Activated CD4-positive, alpha-beta memory T cell treated with anti-CD3 and anti-CD28 coated beads, Interleukin-2, amount 10 ng/mL, durations not matched to agents 7 days and 5 days (primary cell): ENCODE measurements around the gene INPP5A. TPM values are rescaled to one million over a fixed set of nuclear protein-coding genes. Genes with fewer than 3 reads are reported as not detected.

Source experiments
- CTCF ChIA-PET: fragments of 350-600 bp; sonication (Branson Sonifier 250); formaldehyde crosslinking; loops from one replicate; lab custom pipeline; 2021; ENCODE audit warnings: antibody characterized with exemption, inconsistent platforms; lab: Charles Lee
- POLR2A ChIA-PET: fragments of 350-600 bp; sonication (Branson Sonifier 250); formaldehyde crosslinking; loops from one replicate; lab custom pipeline; 2021; ENCODE audit warnings: antibody characterized with exemption; lab: Charles Lee
- DNase-seq: peaks from one replicate; pipeline ENCODE4 v3.0.0-alpha.2; 2020
- H3K27ac Mint-ChIP-seq: one replicate; pipeline ENCODE4 v1.8.0; 2021; ENCODE audit warnings: mild to moderate bottlenecking, mixed read lengths
- H3K27me3 Mint-ChIP-seq: one replicate; pipeline ENCODE4 v1.8.0; 2021; ENCODE audit warnings: mixed read lengths
- H3K36me3 Mint-ChIP-seq: one replicate; pipeline ENCODE4 v1.8.0; 2021; ENCODE audit warnings: low read depth, mixed read lengths
- H3K4me1 Mint-ChIP-seq: one replicate; pipeline ENCODE4 v1.8.0; 2021; ENCODE audit warnings: mixed read lengths
- H3K4me3 Mint-ChIP-seq: one replicate; pipeline ENCODE4 v1.8.0; 2021; ENCODE audit warnings: mild to moderate bottlenecking, mixed read lengths
- H3K9me3 Mint-ChIP-seq: one replicate; pipeline ENCODE4 v1.8.0; 2021; ENCODE audit warnings: mixed read lengths
- total RNA-seq, 2 experiments: library from RNA; stranded (reverse); gene quantifications; one replicate each; pipeline ENCODE4 v1.2.3, GENCODE V29; 2021

INPP5A gene
- total RNA-seq, 2 experiments from 2014 or later: 9.3 to 9.5 TPM

DNA sequence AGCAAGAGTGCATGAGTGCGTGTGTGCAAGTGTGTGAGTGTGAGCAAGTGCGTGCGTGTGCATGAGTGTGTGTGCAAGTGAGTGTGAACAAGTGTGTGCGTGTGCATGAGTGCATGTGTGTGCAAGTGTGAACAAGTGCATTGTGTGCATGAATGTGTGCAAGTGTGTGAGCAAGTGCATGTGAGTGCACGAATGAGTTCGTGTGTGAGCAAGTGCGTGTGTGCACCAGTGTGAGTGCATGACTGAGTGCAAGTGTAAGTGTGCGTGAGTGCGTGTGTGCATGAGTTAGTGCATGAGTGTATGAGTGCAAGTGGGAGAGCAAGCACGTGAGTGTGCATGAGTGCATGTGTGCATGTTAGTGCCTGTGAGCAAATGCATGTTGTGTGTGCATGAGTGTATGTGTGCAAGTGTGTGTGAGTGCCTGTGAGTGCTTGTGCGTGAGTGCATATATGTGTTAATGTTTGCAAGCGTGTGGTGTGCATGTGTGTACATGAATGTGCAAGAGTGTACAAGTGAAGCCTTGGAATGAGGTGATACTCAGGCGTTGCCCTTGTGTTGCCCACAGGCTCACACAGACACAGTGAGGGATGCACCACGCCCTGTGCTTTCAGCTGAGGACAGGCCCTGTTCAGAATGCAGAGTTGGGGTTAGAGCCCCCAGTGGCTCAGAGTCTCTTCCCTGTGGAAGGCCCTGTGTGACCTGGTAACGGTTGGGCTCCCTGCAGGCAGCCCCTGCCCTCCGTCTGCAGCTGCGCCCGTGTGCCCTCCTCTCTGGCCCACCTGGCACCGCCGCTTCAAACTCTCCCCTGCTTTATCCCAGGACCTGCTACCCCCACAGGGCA lies 151.2 kb downstream of the INPP5A start:
- peaks cover 13% of the 10 kb centered on the region for H3K4me1 Mint-ChIP-seq
- no peak for DNase-seq
- peaks cover 2% of the 10 kb centered on the region for H3K36me3 Mint-ChIP-seq
- no peaks in the 10 kb centered on the region for H3K27me3 Mint-ChIP-seq
- ChIA-PET POLR2A (no interaction called here), CTCF (no interaction called here)
- H3K9me3 Mint-ChIP-seq: peaks cover 7% of the 10 kb centered on the region
- H3K4me3 Mint-ChIP-seq: no peak overlapping the region
- H3K27ac Mint-ChIP-seq: no peak overlapping the region

DNA sequence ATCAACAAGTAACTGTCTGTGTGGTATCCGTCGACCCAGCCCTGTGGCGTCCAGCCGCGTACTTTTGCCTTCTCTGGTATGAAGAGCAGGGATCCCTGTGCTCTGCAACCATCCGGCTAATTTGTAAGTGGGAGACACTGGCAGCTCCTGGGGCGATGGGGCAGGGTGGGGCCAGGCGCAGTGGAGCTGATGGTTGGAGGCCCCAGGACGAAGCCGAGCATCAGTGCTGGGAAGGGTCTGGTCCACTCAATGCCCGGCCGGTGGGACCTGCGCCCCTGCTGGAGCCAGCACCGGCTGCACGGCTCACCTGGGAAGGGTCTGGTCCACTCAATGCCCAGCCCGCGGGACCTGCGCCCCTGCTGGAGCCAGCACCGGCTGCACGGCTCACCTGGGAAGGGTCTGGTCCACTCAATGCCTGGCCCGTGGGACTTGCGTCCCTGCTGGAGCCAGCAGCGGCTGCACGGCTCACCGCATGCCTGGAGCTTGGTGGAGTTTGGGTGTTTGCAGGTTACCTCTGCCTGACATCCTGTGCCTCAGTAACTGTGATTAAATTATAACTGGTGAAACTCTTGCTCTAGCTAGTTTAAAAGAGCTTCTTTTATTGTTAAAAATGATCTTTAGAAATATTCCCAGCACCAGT lies 152.3 kb downstream of the INPP5A start:
- CTCF ChIA-PET: no interaction called here
- no peaks in the 10 kb centered on the region for H3K27me3 Mint-ChIP-seq

DNA sequence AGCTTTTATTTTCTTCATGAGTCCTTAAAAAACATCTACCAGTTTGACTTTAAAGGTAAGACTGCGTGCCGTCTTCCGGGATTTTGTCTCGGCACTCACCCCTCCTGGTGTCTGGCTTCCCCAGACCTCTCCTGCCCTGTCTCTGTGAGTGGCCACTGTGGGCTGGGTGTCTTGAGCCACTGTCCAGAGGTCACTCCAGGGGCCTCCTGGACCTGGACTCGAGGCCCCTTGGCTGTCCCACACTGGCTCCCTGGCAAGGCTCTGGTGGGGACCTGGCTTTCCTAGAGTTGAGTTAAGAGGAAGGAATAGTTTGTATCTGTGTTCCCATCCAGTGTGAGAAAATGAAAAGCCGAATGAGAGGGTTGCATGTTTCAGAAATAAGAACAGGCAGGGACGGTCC lies 152.8 kb downstream of the INPP5A start:
- H3K36me3 Mint-ChIP-seq: peaks cover 2% of the 10 kb centered on the region
- H3K27me3 Mint-ChIP-seq: no peaks in the 10 kb centered on the region

More for the DNA sequence above, 152.3 kb downstream of the INPP5A start:
- POLR2A ChIA-PET: no interaction called here
- no peak for DNase-seq
- no peak overlapping the region for H3K4me3 Mint-ChIP-seq
- peaks cover 7% of the 10 kb centered on the region for H3K9me3 Mint-ChIP-seq
- peaks cover 4% of the 10 kb centered on the region for H3K4me1 Mint-ChIP-seq
- no peak overlapping the region for H3K27ac Mint-ChIP-seq
- peaks cover 2% of the 10 kb centered on the region for H3K36me3 Mint-ChIP-seq

DNA sequence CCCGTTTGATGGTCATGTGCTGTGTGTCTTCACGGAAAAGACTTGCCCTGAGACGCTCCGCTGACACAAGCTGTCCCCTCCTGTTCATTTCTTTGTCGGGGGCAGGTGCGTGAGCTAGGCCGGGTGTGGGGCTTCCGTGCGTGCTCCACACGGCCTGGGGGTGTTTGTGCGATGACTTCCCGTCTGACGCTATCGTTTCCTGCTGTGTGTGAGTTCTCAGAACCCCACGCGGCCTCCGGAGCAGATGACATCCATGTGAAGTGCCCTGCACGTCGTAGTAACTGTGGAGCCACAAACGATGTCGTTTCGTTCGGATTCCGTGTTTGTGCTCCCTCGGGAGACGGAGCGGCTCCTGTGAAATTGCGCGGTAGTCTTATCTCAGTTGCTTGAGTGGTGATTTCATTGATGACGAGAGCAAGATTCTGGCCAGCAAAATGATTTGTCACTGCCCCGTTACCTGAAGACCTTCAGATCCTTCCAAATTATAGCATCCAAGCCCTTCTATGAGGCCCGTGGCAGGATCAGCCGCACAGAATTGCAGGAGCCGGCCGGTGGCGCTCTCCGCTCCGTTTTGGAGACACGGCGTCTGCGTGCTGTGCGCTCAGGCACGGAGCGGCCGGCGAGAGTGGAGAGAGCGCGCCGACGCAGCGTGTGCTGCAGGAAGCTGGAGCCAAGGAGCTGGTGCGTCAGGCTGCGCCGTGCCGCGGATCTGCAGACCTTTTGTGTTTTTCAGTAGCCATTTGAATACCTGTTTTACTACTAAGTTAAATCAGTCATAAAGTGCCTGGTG lies 153.4 kb downstream of the INPP5A start:
- H3K36me3 Mint-ChIP-seq: peaks cover 2% of the 10 kb centered on the region
- peaks cover 7% of the 10 kb centered on the region for H3K9me3 Mint-ChIP-seq
- H3K27me3 Mint-ChIP-seq: no peaks in the 10 kb centered on the region
- H3K4me3 Mint-ChIP-seq: no peak overlapping the region
- DNase-seq: no peak
- no peak overlapping the region for H3K27ac Mint-ChIP-seq
- ChIA-PET CTCF (no interaction called here), POLR2A (no interaction called here)
- peaks cover 5% of the 10 kb centered on the region for H3K4me1 Mint-ChIP-seq

More for the DNA sequence above, 152.8 kb downstream of the INPP5A start:
- no peak for DNase-seq
- Mint-ChIP-seq H3K4me3 (no peak overlapping the region), H3K4me1 (no peaks in the 10 kb centered on the region), H3K9me3 (peaks cover 7% of the 10 kb centered on the region), H3K27ac (no peak overlapping the region)
- CTCF ChIA-PET: no interaction called here
- POLR2A ChIA-PET: no interaction called here

DNA sequence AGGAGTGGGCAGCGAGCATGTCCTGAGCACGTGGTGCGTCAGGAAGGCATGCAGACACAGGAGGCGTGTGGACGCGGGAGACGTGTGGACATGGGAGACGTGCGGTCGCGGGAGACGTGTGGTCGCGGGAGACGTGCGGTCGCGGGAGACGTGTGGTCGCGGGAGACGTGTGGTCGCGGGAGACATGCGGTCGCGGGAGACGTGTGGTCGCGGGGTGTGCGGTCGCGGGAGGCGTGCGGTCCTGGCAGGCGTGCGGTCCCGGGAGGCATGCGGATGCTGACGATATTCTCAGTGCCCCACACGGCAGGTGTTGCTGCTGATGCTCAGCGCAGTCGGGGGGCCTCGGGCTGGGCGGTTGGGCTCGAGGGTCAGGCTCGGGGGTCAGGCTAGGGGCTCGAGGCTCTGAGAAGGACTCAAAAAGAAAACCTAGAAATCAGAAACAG lies 154.1 kb downstream of the INPP5A start:
- H3K36me3 Mint-ChIP-seq: peaks cover 2% of the 10 kb centered on the region
- H3K27me3 Mint-ChIP-seq: no peaks in the 10 kb centered on the region
- no peak overlapping the region for H3K27ac Mint-ChIP-seq
- no peak for DNase-seq
- no peak overlapping the region for H3K4me3 Mint-ChIP-seq
- ChIA-PET CTCF (no interaction called here), POLR2A (no interaction called here)
- H3K4me1 Mint-ChIP-seq: peaks cover 10% of the 10 kb centered on the region
- H3K9me3 Mint-ChIP-seq: peaks cover 7% of the 10 kb centered on the region

DNA sequence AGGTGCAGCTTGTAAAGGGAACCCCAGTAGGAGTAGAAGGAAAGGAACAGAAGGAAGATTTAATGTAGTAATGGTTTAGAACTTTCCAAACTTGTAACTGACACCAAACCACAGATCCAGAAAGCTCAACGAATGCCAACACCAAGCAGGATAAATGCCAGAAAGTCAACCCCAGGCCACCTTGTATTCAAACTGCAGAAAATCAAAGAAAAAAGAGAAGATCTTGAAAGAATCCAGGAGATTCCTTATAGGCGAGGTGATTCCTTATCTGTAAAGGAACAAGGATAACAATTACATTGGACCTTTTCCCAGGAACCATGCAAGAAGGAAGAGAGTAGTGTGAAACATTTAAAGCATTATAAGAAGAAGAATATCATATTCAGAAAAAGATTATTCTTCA lies 154.7 kb downstream of the INPP5A start:
- Mint-ChIP-seq H3K27ac (no peak overlapping the region), H3K27me3 (no peaks in the 10 kb centered on the region), H3K4me1 (peaks cover 10% of the 10 kb centered on the region), H3K9me3 (peaks cover 7% of the 10 kb centered on the region), H3K36me3 (peaks cover 2% of the 10 kb centered on the region), H3K4me3 (no peak overlapping the region)
- no peak for DNase-seq
- POLR2A ChIA-PET: interaction anchor here (1.3 kb wide), 1 partner anchor 7 kb away, joined by 3 read pairs; no protein-coding TSS in a partner anchor
- CTCF ChIA-PET: no interaction called here

DNA sequence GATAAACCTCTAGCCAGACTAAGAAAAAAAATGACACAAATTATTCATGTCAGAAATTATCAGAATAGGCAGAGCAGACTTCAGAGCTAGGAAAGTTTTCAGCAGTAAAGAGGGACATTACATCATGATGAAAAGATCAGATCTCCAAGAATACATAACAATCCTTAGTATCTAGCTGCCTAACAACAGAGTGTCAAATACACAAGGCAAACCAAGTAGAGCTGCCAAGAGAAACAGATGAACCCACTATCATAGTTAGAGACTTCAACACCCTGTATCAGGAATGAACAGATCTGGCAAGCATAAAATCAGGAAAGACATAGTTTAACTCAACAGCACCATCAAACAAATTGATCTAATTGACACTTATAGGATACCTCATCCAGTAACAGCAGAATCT lies 156.1 kb downstream of the INPP5A start:
- peaks cover 3% of the 10 kb centered on the region for H3K9me3 Mint-ChIP-seq
- DNase-seq: no peak

DNA sequence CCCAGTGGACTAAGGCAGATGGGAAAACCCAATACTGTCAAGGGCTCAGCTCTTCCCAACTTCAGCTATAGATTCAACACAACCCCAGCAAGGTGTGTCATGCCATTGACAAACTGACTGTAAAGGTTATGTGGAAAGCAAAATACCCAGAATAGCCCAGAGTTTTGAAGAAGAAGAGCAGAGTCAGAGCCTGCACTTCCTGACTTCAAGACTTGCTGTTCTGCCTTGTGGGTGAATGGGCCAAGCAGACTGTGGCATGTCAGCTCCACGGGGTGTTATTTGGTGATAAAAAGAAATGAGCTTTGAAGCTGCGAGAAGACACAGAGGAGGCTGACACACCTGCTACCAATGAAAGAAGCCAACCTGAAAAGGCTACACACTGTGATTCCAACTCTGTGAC lies 158.6 kb downstream of the INPP5A start:
- no peak for DNase-seq
- no peak overlapping the region for H3K4me3 Mint-ChIP-seq
- POLR2A ChIA-PET: no interaction called here
- no peaks in the 10 kb centered on the region for H3K27me3 Mint-ChIP-seq
- H3K36me3 Mint-ChIP-seq: peaks cover 2% of the 10 kb centered on the region
- H3K4me1 Mint-ChIP-seq: peaks cover 10% of the 10 kb centered on the region
- no peak overlapping the region for H3K27ac Mint-ChIP-seq
- peaks cover 2% of the 10 kb centered on the region for H3K9me3 Mint-ChIP-seq
- CTCF ChIA-PET: no interaction called here

More for the DNA sequence above, 156.1 kb downstream of the INPP5A start:
- ChIA-PET CTCF (no interaction called here), POLR2A (interaction anchor here (1.3 kb wide), 1 partner anchor 9 kb away, joined by 3 read pairs; no protein-coding TSS in a partner anchor)
- H3K4me1 Mint-ChIP-seq: peaks cover 10% of the 10 kb centered on the region
- peaks cover 2% of the 10 kb centered on the region for H3K36me3 Mint-ChIP-seq
- no peaks in the 10 kb centered on the region for H3K27me3 Mint-ChIP-seq
- H3K4me3 Mint-ChIP-seq: no peak overlapping the region
- no peak overlapping the region for H3K27ac Mint-ChIP-seq

DNA sequence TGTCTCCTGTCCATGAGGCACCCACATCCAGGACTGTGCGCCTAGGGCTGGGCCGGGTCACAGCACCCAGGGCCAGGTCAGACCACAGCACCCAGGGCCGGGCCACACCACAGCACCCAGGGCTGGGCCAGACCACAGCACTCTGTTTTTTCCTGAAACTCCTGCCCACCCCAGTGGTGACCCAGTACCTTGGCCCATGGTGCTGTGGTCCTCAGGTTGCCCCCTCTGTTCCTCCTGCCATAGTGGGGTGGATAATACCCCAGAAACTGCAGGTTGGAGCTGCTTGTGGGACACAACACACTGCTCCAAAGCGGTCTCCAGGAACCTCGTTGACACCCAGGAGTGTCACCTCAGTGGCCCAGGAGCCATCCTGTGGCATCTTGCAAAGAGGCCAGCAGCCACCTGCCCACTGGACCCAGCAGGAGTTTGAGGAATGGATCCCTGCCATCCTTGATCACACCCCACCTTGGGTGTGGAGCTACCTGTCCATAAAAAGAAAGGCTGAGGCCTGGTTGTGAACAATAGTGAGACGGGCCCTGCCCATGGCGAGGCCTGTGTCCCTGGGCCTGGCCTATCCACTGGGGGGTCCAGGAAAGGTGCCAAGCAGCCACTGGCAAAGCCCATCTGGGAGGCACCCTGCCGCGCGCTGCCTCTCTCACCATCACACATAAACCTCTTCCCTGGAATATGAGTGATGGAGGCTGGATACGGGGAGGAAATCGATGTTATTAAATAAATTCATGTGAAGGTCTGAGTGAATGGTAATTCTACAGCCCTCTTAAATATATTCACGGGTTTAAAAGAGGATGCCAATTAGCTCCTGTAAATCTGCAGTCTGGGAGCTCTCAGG lies 159.4 kb downstream of the INPP5A start:
- POLR2A ChIA-PET: no interaction called here
- no peak overlapping the region for H3K27ac Mint-ChIP-seq
- CTCF ChIA-PET: no interaction called here

DNA sequence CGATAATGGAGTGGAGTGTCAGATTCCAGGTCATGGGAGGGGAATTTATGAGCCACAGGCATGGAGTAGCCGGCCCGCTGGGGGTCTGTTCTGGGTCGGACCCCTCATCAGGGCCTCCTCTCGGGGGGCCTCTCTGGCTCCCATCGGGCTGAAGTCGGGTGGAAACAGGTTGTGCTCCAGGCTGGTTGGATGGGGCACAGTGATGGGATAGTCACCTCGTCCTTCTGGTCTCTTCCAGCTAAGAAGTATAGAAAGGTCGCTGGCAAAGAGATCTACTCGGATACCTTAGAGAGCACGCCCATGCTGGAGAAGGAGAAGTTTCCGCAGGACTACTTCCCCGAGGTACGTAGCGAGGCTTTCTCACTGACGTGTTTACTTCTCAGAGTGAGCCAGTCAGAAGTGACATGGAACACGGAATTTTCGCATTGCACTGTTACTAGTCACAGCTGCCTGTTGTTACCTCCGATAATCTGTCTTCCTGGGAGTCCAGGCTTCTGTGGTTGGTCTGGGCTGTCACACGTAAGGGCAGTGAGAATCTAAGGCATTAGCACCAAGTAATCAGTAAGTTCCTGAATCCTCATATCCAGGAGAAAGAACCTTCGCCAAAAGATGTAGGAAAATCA lies 160.1 kb downstream of the INPP5A start:
- ChIA-PET POLR2A (no interaction called here), CTCF (no interaction called here)
- Mint-ChIP-seq H3K9me3 (no peaks in the 10 kb centered on the region), H3K27me3 (no peaks in the 10 kb centered on the region), H3K36me3 (no peaks in the 10 kb centered on the region), H3K27ac (no peak overlapping the region), H3K4me1 (peaks cover 10% of the 10 kb centered on the region), H3K4me3 (no peak overlapping the region)
- DNase-seq: no peak

More for the DNA sequence above, 159.4 kb downstream of the INPP5A start:
- no peaks in the 10 kb centered on the region for H3K27me3 Mint-ChIP-seq
- H3K4me1 Mint-ChIP-seq: peaks cover 10% of the 10 kb centered on the region
- H3K36me3 Mint-ChIP-seq: no peaks in the 10 kb centered on the region
- H3K4me3 Mint-ChIP-seq: no peak overlapping the region
- DNase-seq: no peak
- H3K9me3 Mint-ChIP-seq: no peaks in the 10 kb centered on the region

DNA sequence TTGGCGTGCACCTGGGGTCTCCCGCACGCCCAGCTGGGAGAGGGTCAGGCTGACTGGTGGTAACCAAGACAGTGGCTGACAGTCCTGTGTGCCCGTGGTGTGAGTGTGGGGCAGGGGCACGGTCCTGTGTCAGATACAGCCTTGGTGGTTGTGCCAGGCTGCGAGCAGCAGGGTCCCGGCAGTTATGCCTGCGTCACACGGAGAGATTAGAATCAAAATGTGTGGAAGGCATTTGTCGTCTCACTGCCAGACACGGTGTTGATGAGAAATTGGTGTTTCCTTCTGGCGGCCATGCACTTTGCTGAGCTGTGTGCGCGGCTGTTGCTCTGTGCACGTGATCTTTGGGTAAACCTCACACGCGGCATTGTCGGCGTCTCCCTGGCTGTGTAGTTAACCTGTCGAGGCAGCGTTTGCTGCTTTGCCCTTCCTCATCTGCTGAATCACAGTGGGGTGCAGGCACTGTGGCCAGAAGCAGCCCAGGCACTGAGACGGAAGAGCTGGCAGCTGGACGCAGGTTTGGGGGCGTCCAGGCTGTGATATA lies 160.7 kb downstream of the INPP5A start:
- ChIA-PET POLR2A (no interaction called here), CTCF (no interaction called here)
- Mint-ChIP-seq H3K27me3 (no peaks in the 10 kb centered on the region), H3K27ac (no peak overlapping the region), H3K4me1 (peaks cover 10% of the 10 kb centered on the region), H3K4me3 (no peak overlapping the region), H3K9me3 (no peaks in the 10 kb centered on the region), H3K36me3 (no peaks in the 10 kb centered on the region)
- DNase-seq: no peak
